PC-9 (cell line): ENCODE results near the gene IL22.

ENCODE experiments used
- CTCF ChIP-seq: fragments of 200-600 bp; sonication (generic); conservative IDR thresholded peaks from 2 replicates; pipeline ENCODE4 v1.6.1; 2017; ENCODE audit warnings: mixed run types, antibody characterized with exemption, mild to moderate bottlenecking, moderate library complexity
- EZH2 ChIP-seq: fragments of 200-600 bp; sonication (generic); IDR thresholded peaks from 2 replicates; pipeline ENCODE4 v1.8.0; 2017; ENCODE audit warnings: antibody characterized with exemption, low read depth

- TF ChIP-seq CTCF (no peak), EZH2 (no peak)
Observed at GRCh38 chr12:68280240-68280639, 26.8 kb upstream of the IL22 start.
